HG02759 (cell line): ENCODE results near the gene MAP2K1.
"Not testable (repeated sequence)": the region's sequence is repeated elsewhere in the genome, so short reads cannot be mapped to it uniquely, and the experiment has no call there.

ENCODE experiments used
- ATAC-seq: cut with Tn5 transposase; IDR thresholded peaks from one replicate; pipeline ENCODE4 v1.9.1; 2021; ENCODE audit warnings: mild to moderate bottlenecking, moderate library complexity; ENCODE audit not compliant: unreplicated experiment

Gene MAP2K1

DNA sequence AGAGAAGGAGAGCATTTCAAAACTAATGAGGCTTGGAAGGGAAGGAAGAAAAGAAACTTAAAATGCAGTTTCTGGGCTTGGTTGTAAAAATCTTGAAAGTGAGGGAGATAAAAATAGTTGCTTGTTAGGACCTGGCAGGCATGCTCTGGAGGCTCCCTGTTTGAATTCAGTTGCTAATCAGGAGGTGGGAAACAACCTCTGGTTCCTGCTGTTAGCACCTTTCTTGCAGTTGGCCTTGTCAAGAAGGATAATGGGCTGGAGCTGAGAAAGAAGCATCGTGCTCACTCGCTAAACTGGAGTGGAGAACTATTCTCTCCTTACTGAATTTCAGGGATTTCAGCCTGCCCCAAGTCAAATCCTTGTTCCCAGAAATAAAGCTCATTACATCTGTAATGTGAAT is 87.4 kb downstream of the MAP2K1 start:
- no peak for ATAC-seq

- no peak for ATAC-seq
These were observed 88.3 kb downstream of the MAP2K1 start for GRCh38 chr15:66474963-66475362.

- ATAC-seq, result no peak
These were observed 89.8 kb downstream of the MAP2K1 start for GRCh38 chr15:66476535-66476934.

DNA sequence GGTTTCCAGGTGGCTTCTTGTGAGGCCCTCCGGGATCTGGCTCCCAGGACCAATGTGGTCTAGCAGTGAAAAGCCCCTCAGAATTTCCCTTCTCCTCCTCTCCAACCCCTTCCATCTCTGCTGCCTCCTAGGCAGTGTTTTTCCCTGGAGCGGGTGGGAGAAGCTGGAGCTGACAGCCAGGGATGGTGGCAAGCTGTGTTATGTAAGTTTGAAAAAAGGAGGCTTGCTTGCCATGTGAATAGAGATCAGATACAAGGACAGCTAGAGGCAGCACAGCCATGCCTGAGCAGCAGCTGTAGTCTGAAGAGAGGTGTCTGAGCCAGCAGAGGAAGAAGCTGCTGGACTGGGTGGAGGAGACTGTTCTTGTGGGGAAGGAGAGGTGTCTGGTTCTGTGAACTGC is 90.3 kb downstream of the MAP2K1 start:
- ATAC-seq, result no peak

DNA sequence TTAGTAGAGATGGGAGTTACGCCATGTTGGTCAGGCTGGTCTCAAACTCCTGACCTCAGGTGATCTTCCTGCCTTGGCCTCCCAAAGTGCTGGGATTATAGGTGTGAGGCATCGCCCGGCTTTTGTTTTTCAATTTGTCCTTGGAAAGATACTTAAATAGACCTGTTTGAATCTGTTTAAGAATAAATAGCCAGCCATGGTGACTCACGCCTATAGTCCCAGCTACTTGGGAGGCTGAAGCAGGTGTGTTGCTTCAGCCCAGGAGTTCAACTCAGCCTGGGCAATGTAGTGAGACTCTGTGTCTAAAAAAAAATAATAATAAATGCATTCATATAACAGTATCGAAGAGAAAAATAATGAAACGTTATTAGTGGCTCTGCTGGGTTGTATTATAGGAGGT is 93.6 kb downstream of the MAP2K1 start:
- no peak for ATAC-seq

DNA sequence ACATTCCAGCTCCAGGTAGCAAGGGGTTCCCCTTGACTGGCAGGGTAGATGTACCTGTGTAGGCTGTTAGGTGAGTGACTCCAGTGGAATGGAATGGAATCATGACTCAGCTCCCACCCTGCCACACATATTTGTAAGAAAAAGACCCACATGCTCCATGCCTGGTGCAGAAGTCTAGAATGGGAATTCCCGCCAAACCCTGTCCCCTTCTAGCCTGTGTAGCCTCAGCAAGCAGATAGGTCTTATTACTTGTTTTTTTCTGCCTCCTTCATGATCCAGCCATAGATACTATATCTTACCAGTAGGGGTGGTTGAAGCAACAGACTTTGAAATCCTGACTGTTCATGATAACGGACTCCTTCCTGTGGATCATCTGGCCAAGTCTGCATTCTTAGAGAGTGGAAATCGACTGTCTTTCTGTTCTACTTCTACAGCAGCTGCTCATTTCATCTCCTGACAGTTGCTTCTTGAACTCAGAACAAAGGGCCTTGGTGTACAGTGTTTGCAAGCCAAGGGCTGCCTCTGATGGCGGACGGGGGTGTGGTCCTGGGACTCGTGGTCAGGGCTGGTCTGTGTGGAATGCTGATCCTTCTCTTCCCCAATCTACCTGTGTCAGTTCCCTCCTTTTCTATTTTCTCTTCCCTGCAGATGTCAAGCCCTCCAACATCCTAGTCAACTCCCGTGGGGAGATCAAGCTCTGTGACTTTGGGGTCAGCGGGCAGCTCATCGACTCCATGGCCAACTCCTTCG is 94.6 kb downstream of the MAP2K1 start:
- no peak for ATAC-seq

GRCh38 chr15:66482539-66482938 is 95.8 kb downstream of the MAP2K1 start:
- ATAC-seq, result no peak

DNA sequence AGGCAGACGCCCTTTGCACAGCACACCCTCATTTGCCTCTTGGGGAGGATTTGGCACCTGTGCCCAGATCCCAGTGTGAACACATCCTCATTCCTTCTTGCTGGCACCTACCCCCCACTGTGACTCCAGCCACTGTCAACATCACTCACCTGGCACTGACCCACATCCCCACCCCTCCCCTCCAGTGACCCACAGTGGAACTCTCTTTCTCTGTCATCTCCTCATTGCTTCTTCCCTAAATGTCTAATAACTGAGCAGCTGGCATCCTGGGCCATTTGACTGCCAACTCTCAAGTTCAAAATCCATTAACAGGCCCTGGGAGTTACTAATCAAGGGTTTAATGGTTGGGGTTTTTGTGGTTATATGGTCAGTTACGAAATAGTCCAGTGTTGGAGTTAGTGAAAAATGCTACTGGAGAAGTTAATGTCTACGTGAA is 96.4 kb downstream of the MAP2K1 start:
- no peak for ATAC-seq

- ATAC-seq, result no peak
These were observed 97.9 kb downstream of the MAP2K1 start for GRCh38 chr15:66484539-66485112.

- no peak for ATAC-seq
These were observed 100.2 kb downstream of the MAP2K1 start for GRCh38 chr15:66486887-66487286.

DNA sequence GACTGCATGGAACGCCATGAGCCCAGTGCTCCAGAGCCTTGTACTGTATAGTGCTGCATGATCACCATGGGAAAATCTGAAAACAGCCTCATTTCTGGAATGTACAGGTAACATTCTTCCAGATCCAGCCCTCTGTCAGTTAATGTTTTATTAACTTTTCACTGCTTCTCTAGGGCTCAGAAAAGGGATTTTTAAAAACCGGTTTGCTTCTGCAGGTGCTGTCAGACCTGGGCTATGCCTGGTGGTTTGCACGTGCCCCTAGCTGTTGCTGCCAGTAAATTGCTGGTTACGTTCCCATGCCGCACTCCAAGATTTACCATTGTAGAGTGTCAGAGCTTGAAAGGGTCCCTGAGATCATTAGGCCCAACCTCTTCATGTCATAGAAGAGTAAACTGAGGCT is 101.8 kb downstream of the MAP2K1 start:
- no peak for ATAC-seq

GRCh38 chr15:66489179-66489791 is 102.6 kb downstream of the MAP2K1 start:
- no peak for ATAC-seq

DNA sequence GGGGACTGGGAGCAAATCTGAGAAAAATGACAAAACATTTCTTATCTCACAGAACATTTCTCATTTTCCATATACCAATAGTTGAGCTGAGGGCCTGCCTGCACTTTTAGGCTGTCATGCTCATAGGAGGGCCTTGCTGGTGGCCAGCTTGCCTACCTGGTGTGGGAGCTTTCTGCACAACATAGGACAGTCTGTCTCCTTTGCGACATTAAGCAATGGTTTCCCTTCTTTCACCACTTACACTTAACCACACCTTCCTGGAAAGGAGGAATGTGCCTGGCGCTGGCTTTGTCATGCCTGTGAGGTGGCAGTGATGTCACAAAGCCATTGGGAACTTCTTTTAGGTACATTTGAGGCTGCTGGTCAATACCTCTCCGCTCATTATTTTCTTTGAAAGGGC is 105.1 kb downstream of the MAP2K1 start:
- no peak for ATAC-seq

- no peak for ATAC-seq
These were observed 107.5 kb downstream of the MAP2K1 start for GRCh38 chr15:66494262-66494661.

GRCh38 chr15:66496951-66497501 is 110.3 kb downstream of the MAP2K1 start:
- peak; percentile 27 for ATAC-seq

GRCh38 chr15:66497502-66498455 is 111.1 kb downstream of the MAP2K1 start, which contains the start of gene SNAPC5:
Gene SNAPC5 (minus strand): TSS chr15:66497762. CDS start chr15:66497731, 31 bp downstream.
- ATAC-seq, result peak; percentile 86

GRCh38 chr15:66498501-66499386 is 112.0 kb downstream of the MAP2K1 start:
- ATAC-seq, result no peak

DNA sequence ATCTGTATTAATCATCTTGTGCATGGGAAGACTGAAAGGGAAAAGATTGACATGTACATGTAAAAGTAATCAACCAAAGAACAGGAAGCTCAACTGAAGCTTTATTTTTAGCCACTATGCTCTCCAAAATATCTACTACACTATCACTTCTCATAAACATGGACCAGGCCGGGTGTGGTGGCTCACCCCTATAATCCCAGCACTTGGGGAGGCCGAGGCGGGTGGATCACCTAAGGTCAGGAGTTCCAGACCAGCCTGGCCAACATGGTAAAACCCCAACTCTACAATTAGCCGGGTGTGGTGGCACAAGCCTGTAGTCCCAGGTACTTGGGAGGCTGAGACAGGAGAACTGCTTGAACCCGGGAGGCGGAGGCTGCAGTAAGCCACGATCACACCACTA is 113.6 kb downstream of the MAP2K1 start:
- ATAC-seq, result not testable (repeated sequence)

DNA sequence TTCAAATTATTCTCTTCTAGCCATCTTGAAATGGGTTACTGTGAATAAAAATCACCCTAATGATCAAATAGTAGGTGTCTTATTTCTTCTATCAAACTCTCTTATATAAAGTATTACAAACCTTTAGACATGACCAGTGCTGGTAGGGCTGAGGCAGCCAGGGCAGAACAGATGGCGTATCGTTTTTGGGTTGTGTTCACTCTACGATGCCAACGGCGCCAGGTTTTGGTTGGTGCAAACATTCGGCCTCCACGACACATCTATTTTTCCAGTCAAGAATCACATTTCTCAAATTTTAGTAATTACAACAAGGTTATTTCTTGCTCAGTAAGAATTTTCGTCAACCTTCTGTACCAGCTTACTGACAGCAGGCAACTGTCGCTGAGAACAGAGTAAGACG is 115.8 kb downstream of the MAP2K1 start:
- no peak for ATAC-seq
